Spleen (tissue), 3 donors: ENCODE data around the gene MAG.
A peak's percentile ranks its signal among the peaks of the same experiment; 100 is the strongest.

ENCODE experiments used
- POLR2A ChIP-seq, 3 donors: fragments of 450-650 bp; IDR thresholded peaks; one replicate each; pipeline ENCODE4 v1.5.1; 2017; ENCODE audit warnings: antibody characterized with exemption in 3 of 3, mild to moderate bottlenecking in 1 of 3
- POLR2AphosphoS5 ChIP-seq, 3 donors: sonication (generic); formaldehyde crosslinking; IDR thresholded peaks; one replicate each; pipeline ENCODE4 v1.5.1; 2017; ENCODE audit warnings: antibody characterized with exemption in 3 of 3

GRCh38 chr19:35267353-35267817 lies 24.6 kb upstream of the MAG start:
- TF ChIP-seq POLR2AphosphoS5 (IDR thresholded peaks at IDR 0.05) = peak in 1 of 3 donors; percentile 73
- TF ChIP-seq POLR2A (IDR thresholded peaks at IDR 0.05) = no peak
